Measurements from ENCODE around the gene SUMO4.

DNA sequence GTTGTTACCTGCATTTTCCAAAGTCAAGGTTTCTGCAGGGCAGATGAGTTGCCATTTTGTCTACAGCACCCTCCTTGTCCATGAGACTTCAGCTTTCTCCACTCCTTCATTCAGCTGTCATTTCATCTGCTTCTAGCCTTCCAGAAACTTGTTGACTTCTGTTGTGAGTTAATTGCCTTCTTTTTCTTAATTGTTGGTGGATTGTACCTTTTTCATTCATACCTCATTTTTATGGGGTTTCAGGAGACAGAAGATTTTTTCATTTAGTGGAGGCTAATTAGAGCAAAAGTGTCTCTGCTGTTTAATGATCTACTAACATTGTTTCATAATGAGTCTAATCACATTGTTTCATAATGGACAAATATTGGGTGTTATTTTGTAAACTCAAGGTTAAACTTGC, 7.5 kb upstream of the SUMO4 start:
- TF ChIP-seq, protein P1, sequence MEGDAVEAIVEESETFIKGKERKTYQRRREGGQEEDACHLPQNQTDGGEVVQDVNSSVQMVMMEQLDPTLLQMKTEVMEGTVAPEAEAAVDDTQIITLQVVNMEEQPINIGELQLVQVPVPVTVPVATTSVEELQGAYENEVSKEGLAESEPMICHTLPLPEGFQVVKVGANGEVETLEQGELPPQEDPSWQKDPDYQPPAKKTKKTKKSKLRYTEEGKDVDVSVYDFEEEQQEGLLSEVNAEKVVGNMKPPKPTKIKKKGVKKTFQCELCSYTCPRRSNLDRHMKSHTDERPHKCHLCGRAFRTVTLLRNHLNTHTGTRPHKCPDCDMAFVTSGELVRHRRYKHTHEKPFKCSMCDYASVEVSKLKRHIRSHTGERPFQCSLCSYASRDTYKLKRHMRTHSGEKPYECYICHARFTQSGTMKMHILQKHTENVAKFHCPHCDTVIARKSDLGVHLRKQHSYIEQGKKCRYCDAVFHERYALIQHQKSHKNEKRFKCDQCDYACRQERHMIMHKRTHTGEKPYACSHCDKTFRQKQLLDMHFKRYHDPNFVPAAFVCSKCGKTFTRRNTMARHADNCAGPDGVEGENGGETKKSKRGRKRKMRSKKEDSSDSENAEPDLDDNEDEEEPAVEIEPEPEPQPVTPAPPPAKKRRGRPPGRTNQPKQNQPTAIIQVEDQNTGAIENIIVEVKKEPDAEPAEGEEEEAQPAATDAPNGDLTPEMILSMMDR (conservative IDR thresholded peaks at IDR 0.05; ENCODE audit: low read depth, low read length) = no peak
- TF ChIP-seq EZH2 (IDR thresholded peaks at IDR 0.05; ENCODE audit: borderline replicate concordance, low read depth, low read length, poor library complexity, severe bottlenecking) = no peak

All from A673 (cell line).